Measurements from ENCODE around the gene KRT16. TPM values are rescaled to one million over a fixed set of nuclear protein-coding genes. Genes with fewer than 3 reads are reported as not detected.

Gene KRT16
- total RNA-seq, 1 experiment from 2014 or later: not detected

GRCh38 chr17:41589301-41589700 lies 23.3 kb downstream of the KRT16 start:
- no peak overlapping the region for H3K18ac ChIP-seq (ENCODE audit: insufficient read length, low read depth, low read length)
- no peaks in the 10 kb centered on the region for H3K9me3 ChIP-seq (ENCODE audit: control insufficient read depth, low read depth, low read length)
- H3K27me3 ChIP-seq (ENCODE audit: insufficient read depth, low read length): no peaks in the 10 kb centered on the region
- H3K79me2 ChIP-seq (ENCODE audit: insufficient read depth, low read length): no peaks in the 10 kb centered on the region; the same call in 1 of the 2 replicates
- no peaks in the 10 kb centered on the region for H4K20me1 ChIP-seq (ENCODE audit: control insufficient read depth, insufficient read depth, insufficient read length)
- Mint-ChIP-seq H3K27me3 (ENCODE audit: low read depth) (peaks cover 4% of the 10 kb centered on the region), H3K9me3 (no peaks in the 10 kb centered on the region), H3K27ac (no peak overlapping the region; a peak in 1 of 7 replicates), H3K36me3 (ENCODE audit: insufficient read depth in 1 of 3, low read depth in 3 of 3) (no peaks in the 10 kb centered on the region), H3K4me1 (peaks cover 12 to 21% of the 10 kb centered on the region in 2 experiments), H3K4me3 (no peak overlapping the region)
- H3K9ac ChIP-seq (ENCODE audit: extremely low read depth, insufficient read length, low read length): no peak overlapping the region
- H3K23me2 ChIP-seq (ENCODE audit: insufficient read length, low read depth, low read length, poor library complexity, severe bottlenecking): no peaks in the 10 kb centered on the region
- no peak overlapping the region for H3K4me2 ChIP-seq (ENCODE audit: insufficient read depth, insufficient read length, low read length)
- H3K27ac ChIP-seq (ENCODE audit: insufficient read length, low read depth, low read length): no peak overlapping the region
- H2AFZ ChIP-seq (ENCODE audit: low read length): no peak overlapping the region
- DNase-seq: no peak
- H4K8ac ChIP-seq (replicated peaks; ENCODE audit: insufficient read length, low read depth, low read length): no peak overlapping the region
- no peak overlapping the region for H2BK120ac ChIP-seq (ENCODE audit: low read depth, low read length, poor library complexity, severe bottlenecking)
- no CpG with 5 or more reads among the region's 3 CpGs for WGBS (ENCODE audit: extremely low coverage, insufficient read length, low lambda C conversion rate)
- no peak overlapping the region for H3T11ph ChIP-seq (ENCODE audit: low read length)
- TF ChIP-seq, protein P1, sequence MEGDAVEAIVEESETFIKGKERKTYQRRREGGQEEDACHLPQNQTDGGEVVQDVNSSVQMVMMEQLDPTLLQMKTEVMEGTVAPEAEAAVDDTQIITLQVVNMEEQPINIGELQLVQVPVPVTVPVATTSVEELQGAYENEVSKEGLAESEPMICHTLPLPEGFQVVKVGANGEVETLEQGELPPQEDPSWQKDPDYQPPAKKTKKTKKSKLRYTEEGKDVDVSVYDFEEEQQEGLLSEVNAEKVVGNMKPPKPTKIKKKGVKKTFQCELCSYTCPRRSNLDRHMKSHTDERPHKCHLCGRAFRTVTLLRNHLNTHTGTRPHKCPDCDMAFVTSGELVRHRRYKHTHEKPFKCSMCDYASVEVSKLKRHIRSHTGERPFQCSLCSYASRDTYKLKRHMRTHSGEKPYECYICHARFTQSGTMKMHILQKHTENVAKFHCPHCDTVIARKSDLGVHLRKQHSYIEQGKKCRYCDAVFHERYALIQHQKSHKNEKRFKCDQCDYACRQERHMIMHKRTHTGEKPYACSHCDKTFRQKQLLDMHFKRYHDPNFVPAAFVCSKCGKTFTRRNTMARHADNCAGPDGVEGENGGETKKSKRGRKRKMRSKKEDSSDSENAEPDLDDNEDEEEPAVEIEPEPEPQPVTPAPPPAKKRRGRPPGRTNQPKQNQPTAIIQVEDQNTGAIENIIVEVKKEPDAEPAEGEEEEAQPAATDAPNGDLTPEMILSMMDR (conservative IDR thresholded peaks at IDR 0.05): no peak
- H2BK20ac ChIP-seq (ENCODE audit: low read depth, low read length, poor library complexity, severe bottlenecking): no peak overlapping the region
- H2BK5ac ChIP-seq (ENCODE audit: insufficient read length, low read length): no peak overlapping the region
- no peak overlapping the region for H3K23ac ChIP-seq (ENCODE audit: insufficient read length, low read depth, low read length)
- H2BK15ac ChIP-seq (ENCODE audit: low read depth, low read length): no peak overlapping the region
- H4K5ac ChIP-seq (ENCODE audit: insufficient read length, low read depth, low read length): no peak overlapping the region
- H3K56ac ChIP-seq (ENCODE audit: insufficient read length, low read depth, low read length): no peak overlapping the region
- no peak overlapping the region for H4K91ac ChIP-seq (ENCODE audit: insufficient read length, low read depth, low read length)
- H3K4ac ChIP-seq (ENCODE audit: low read depth, low read length): no peak overlapping the region
- no peak overlapping the region for H3K14ac ChIP-seq (ENCODE audit: insufficient read depth, low read length)
- H3K79me1 ChIP-seq (ENCODE audit: insufficient read depth, low read depth, low read length, poor library complexity, severe bottlenecking): no peaks in the 10 kb centered on the region
- H3K4me1 ChIP-seq (ENCODE audit: insufficient read depth, low read length): no peaks in the 10 kb centered on the region
- no peak overlapping the region for H2AK5ac ChIP-seq (ENCODE audit: insufficient read length, low read length)
- H2BK12ac ChIP-seq (ENCODE audit: insufficient read length, low read depth, low read length): no peak overlapping the region
